ENCODE data around the gene ADAM12.

GRCh38 chr10:126373147-126373546 is 15.1 kb downstream of the ADAM12 start:
- TF ChIP-seq SUZ12 (IDR thresholded peaks at IDR 0.05; ENCODE audit: low read depth, low read length) (no peak), ESRRA (CRISPR knock-in tag; IDR thresholded peaks at IDR 0.05; ENCODE audit: low read depth) (no peak), PHF20 (CRISPR knock-in tag; IDR thresholded peaks at IDR 0.05) (no peak), ZFP91 (CRISPR knock-in tag; IDR thresholded peaks at IDR 0.05; ENCODE audit: borderline replicate concordance) (no peak), PBX3 (CRISPR knock-in tag; IDR thresholded peaks at IDR 0.05; ENCODE audit: borderline replicate concordance) (no peak), ZNF296 (CRISPR knock-in tag; conservative IDR thresholded peaks at IDR 0.05) (no peak), SP5 (CRISPR knock-in tag; IDR thresholded peaks at IDR 0.05; ENCODE audit: borderline replicate concordance, low read depth) (no peak), SALL1 (CRISPR knock-in tag; IDR thresholded peaks at IDR 0.05) (no peak)
